NCI-H2171 treated with DMSO at 0.1 percent for 48 hours (cell line): ENCODE measurements around the gene PRRX2.

ENCODE experiments used
- DNase-seq: peaks from one replicate; lab custom pipeline; 2025; lab: John Stamatoyannopoulos, UW

PRRX2 gene

GRCh38 chr9:129665389-129665775, at the start of gene PRRX2:
TSS of gene PRRX2 (plus strand) at chr9:129665647. CDS start at chr9:129665868, 221 bp downstream.
- no peak for DNase-seq

GRCh38 chr9:129617167-129617566, 48.3 kb upstream of the PRRX2 start:
- peak; percentile 21 for DNase-seq

- peak; percentile 60 for DNase-seq
These were observed 45.4 kb upstream of the PRRX2 start for GRCh38 chr9:129619787-129620668.

GRCh38 chr9:129620669-129621295, 44.7 kb upstream of the PRRX2 start, which contains the start of gene C9orf50:
TSS of gene C9orf50 (minus strand) at chr9:129621101. CDS start at chr9:129620574, 527 bp downstream.
- DNase-seq, result peak; percentile 67

- no peak for DNase-seq
These were observed 42.1 kb upstream of the PRRX2 start for GRCh38 chr9:129623331-129623730.

- peak; percentile 71 for DNase-seq
These were observed 41.2 kb upstream of the PRRX2 start for GRCh38 chr9:129624168-129624759.

GRCh38 chr9:129624947-129625346, 40.5 kb upstream of the PRRX2 start:
- DNase-seq, result no peak

GRCh38 chr9:129626079-129626624, 39.3 kb upstream of the PRRX2 start, which contains the start of gene NTMT1:
TSS of gene NTMT1 (plus strand) at chr9:129626163. CDS start at chr9:129632704, 6,541 bp downstream.
- peak; percentile 85 for DNase-seq

- no peak for DNase-seq
These were observed 38.7 kb upstream of the PRRX2 start for GRCh38 chr9:129626625-129627284.

GRCh38 chr9:129627556-129628440, 37.6 kb upstream of the PRRX2 start:
- DNase-seq, result no peak

- DNase-seq, result no peak
These were observed 36.7 kb upstream of the PRRX2 start for GRCh38 chr9:129628709-129629108.

GRCh38 chr9:129629251-129629820, 36.1 kb upstream of the PRRX2 start:
- no peak for DNase-seq

GRCh38 chr9:129630967-129631673, 34.3 kb upstream of the PRRX2 start:
- DNase-seq, result no peak

- no peak for DNase-seq
These were observed 33.7 kb upstream of the PRRX2 start for GRCh38 chr9:129631674-129632129.

- no peak for DNase-seq
These were observed 33.0 kb upstream of the PRRX2 start for GRCh38 chr9:129632460-129632859.

- no peak for DNase-seq
These were observed 32.2 kb upstream of the PRRX2 start for GRCh38 chr9:129633207-129633606.

GRCh38 chr9:129633848-129634247, 31.6 kb upstream of the PRRX2 start:
- DNase-seq, result no peak

GRCh38 chr9:129635099-129636065, 30.1 kb upstream of the PRRX2 start:
- no peak for DNase-seq
